Measurements from ENCODE around the gene GPR39.

Gene GPR39

DNA sequence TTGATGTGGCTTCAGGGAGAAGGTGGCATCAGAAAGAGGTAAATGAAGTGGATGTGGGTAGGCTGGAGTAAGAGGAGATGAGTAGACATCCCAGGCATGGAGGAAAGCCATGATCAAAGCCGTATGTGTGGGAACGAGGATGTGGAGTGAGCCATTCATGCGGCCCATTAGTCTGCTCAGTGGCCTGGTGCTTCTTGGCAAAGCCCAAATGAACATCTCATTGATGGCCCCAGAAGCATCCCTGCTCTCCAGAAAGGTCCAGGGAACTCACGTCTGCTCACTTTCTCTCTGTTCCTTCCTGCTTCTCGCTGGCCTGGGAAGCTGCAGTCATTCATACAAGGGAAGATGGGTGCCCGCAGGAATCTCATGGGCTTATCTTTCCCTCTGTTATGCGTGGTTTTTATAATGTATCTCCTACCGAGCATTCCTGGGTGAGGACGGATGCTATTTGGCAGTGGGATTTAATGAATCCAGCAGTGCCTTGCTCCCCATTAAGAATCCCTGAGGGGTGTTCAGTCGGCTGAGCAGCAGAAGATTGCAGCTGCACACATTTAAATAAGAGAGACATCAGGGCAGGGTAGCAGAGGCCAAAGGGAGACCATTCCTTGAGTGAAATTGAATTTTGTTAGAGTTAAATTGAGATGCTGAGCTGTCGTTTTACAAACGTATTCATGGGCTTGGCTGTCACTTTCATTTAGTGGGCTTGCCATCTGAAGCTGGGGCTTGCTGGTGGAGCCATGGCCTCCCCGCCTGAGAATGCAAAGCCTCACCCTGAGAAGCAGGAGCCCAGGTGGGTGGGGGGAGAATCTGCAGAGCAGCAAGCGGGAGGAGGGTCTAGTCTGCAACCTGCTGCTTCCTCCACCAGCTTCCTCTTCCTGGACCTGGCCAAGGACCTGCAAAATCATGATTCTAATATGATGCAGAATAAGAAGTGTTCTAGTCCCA, 188.9 kb downstream of the GPR39 start:
- no peak for DNase-seq (ENCODE audit: low spot score)

DNA sequence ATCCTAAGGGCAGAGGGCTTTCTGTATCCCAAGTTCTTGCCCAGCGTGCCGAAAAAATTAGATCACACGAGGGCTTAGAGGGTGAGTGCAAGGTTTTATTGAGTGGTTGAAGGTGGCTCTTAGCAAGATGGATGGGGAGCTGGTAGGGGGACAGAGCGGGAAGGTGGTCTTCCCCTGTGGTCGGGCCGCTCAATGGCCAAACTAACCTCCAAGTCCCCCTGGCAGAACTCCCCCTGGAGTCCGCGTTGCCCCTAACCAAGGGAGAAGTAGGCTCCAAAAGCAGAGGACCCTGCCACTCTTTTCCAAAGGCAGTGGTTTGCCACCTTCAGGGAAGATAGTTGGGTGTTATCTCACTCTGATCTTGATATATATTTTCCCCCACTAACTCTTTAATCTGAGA, 190.0 kb downstream of the GPR39 start:
- no peak for DNase-seq (ENCODE audit: low spot score)

DNA sequence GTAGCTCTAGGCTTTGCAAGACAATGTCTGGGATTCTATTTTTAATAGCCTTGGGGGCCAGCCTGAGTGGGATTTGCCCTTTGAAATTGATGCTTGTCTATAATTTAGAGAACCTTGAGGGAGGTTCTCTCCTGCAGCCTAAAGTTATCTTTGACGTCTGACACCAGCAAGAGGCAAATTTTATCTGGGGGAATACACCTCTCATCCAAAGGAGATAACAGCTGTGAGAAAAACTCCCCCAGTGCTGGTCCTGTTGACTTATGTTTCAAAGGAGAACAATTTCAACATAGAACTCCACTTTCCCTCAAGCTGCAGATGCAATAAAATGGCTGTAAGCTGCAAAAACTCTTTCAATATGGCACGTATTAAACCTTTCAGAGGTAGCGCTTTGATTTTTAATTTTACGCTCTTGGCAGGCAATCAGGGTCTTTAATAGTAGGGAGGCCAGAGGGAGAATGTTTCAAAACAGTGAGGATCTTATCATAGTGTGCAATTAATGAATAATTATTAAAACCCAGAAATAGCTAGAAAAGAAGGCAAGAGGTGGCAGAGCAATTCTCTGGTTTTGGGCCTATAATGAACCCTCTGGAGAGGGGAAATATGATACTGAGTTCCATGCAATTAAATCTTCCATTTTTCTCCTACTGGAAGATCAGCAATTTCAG, 191.0 kb downstream of the GPR39 start:
- no peak for DNase-seq (ENCODE audit: low spot score)

DNA sequence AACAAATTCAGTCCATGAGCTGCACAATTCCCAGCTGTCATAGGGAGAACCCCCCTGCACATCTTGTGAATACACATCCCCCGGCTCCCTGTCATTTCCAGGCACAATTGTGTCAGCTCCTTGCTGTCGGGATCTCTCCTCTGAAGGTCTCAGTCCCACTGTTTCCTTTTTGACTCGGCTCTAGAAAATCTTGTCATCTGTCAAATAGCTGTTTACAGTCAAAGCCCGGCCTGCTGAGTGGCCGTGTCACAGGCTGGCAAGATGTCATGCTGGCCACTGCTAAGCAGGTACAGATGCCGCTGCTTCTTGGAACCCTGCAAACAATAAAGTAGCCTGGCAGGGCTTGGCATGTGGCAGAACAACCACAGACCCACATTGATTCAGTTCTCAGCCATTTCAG, 191.7 kb downstream of the GPR39 start:
- no peak for DNase-seq (ENCODE audit: low spot score)

DNA sequence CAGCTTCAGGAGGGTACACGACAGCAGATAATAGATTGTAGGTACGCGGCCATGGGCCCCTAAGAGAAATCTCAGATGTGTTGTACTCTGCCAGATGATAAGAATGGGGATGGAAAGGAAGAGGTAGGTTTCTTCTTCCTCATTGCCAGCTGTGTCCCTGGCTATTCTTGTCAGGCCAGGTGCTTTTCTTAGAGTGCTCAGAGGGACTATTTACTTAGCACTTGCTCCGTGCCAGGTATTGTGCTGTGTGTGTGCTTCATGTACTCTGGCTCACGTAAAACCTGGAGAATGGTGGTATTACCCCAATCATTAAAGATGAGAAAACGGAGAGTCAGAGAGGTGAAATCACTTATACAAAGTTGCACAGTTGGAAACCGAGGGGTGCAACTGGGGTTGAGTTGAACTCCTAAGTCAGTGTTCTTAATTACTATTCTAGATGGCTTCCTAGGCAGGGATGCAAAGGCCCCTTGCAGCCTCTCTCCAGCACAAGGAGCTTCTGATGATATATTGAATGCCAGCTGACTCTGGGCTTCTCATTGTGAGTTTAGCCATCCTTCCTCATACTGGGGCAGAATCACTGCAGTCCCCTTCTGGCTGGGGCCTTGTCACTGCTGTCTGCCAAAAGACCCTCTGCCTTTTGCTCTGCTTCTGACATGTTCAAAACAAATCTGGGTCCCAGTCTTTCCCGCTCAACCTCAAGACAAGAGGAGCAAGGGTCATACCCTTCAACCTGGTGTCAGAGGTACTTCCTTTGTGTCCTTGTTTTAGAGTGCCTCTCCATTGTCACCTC, 192.7 kb downstream of the GPR39 start:
- DNase-seq (ENCODE audit: low spot score): no peak

DNA sequence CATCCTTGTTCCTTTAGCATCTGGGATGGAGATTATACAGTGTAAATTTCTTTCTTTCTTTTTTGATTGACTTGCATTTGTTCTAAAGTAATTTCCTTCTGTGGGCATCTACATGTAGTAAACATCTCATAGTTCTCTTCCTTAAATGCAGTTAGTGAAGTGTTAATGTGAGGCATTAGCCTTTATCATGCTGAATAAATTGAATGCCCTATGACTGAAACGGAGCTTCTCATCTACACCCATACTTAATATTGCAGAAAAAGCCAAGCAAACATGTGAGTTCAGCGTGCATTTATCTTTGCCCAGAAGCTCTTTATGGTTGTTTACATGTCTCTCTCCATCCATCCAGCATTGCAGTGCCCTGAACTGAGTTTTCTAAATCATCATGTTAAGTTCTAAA, 195.1 kb downstream of the GPR39 start:
- DNase-seq (ENCODE audit: low spot score): no peak

DNA sequence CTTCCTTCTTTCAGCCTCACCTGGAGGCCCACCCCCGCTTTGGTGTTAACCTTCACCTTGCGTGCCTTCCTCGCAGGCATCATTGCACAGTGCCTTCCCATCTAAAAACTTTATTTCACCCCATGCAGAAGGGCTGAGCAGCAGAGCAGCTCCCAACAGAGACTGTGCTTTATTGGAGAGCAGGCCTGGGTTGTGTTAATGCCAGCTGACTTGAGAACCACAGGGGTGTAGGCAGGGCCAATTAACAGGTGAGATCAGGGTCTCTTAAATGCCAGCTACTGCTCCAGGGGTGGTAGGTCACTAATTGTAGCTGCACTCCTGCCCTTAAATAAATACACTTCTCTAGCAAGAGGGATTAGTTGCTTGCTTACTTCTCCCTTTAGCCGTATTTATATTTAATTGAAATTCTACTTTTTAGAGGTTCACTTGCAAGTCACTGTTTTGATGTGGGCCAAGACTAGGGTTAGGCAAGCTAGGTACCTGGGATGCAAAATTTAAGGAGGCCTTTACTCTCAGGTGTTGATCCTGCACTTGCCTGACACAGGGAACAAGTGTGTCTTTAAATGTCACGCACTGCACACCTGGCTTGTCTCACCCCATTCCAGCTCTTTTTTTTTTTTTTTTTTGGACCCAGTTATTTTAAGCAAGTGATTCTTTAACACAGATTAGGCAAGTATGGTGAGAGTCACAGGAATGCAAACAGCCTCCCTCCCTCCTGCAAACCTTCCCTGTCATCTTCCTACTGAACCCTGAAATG, 198.9 kb downstream of the GPR39 start:
- no peak for DNase-seq (ENCODE audit: low spot score)

DNA sequence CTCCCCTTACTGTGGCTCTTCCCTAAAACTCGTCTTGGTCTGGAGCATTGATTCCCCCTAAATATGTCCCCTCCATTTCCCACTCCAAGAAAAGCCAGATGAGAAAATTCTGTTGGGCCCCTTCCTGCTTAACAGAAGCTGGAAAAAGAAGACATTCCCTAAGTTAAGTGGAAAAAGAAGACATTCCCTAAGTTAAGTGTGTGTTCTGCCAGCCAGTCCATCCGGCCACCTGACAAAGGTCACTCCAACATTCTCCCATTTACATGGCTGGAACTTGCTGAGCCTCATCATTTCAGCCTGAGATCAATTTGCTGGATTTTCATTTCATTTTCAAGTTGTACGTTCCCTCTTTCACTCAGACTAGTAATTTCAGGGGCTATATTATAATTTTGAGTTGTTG, 201.4 kb downstream of the GPR39 start:
- no peak for DNase-seq (ENCODE audit: low spot score)

DNA sequence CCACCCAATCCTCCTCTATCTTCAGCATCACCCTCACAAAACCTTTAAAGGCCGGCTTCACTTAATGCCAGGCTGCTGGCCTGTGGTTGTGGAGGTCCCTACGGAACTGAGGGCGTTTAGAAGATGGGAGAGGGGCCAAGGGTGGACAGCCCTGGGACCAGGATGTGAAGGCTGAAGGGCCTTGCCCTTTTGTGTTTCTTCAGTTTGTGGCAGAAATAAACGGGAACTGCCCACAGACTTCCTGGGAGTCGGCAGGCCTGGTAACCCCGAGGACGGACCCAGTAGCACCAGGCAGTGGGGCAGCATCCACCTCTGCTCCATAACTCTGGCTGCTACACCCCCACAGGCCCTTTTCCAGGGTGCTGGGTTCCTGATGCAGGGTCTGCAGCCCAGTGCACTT, 202.1 kb downstream of the GPR39 start:
- DNase-seq (ENCODE audit: low spot score): no peak

DNA sequence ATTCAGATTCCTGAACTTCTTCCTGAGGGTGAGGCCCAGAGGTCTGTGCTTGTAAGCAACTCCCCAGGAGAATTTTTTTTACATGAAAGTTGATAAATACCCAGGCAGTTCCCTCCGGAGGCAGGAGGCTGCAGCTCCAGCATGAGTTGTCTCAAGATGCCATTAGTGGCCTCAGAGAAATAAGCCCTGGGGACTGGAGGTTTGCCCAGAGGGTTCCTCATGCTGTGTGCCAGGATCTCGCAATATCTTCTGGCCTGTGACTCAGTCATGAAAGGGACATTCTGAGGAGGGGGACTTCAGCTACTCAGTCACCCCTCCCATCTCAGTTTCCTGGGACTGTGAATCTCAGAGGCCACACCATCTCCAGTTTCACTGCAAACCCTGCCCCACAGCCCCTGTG, 203.5 kb downstream of the GPR39 start:
- no peak for DNase-seq (ENCODE audit: low spot score)

DNA sequence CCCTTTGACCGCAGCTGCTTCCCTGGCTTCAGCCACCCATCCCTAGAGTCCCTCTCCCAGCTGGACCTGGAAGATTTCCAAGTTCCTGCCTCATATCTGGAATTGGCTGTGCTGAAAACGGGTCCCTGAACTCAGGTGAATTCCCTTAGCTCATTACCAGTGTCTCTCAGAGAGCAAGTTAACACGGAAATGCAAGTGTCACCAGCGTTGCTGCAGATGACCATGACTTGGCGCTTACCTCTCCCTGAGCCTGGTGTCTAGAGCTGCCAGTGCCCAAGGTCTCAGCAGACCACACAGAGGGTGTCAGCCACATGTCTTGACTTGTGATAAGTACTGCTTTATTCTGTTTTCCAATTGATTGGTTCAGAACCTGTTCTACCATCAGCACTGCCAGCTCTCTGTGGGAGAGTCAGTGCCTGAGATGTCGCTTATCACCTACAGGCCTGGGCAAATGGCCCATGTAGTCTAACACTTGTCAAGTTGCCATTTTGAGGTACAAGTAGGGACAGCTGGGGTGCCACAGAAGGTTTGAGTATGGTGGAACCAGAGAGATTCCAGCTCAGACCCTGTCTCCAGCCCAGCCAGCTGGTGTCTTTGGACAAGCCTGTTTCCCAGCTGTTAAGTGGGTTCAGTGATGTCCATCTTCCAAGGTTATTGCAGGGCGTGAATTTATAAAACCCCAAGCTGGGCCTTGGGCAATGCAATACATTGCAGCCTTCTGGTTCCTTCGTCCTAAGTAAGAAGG, 204.7 kb downstream of the GPR39 start:
- no peak for DNase-seq (ENCODE audit: low spot score)

DNA sequence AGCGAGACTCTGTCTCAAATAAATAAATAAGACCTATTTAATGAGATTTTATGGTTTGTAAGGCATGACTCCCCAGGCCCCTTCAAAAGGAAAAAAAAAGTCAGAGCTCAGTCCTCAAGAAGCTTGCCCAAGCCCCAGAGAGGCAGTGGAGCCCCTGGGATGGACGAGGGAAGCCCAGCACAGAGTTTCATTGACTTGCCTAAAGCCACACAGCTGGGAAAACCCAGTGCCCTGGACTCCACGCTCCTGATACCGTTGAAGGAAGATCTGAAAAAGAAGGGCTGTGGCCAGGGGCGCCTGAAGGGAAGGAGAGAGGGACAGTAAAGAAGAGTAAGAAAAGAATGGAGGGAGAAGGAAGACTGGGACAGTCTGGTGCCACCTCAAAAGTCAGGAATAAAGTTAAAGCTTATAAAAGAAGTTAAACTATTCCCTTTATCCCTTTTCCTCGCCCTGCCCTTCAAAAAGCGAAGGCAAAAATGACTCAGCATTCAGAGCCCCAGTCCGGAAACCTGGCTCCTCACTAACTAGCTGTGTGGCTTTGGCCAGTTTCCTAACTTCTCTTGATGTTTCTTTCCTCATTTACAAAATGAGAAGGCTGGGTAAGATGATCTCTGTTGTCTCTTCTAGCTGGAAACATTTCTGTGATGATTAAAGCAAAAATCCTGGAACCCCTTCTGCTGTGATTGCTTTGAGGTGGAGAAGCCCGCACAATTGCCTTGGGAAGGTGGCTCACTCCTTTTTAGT, 206.7 kb downstream of the GPR39 start:
- DNase-seq (ENCODE audit: low spot score): no peak

DNA sequence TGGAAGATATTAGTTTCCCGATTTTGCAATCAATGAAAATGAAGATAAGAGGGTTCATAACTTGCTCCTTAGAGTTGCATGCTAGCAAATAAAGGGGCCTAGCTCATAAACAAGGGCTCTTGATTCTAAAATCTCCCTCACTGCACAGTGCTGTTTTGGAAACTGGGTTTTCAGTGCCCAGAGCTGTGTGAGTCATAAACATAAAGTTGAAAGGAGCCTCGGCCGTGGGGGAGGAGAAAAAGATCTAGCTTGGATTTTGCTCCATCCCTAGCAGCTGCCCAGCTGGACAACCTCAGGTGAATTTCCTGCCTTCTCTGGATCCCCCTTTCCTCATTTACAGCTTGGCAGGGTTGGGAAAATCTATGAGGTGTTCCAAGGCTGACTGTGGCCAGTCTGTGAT, 210.9 kb downstream of the GPR39 start:
- DNase-seq (ENCODE audit: low spot score): no peak

DNA sequence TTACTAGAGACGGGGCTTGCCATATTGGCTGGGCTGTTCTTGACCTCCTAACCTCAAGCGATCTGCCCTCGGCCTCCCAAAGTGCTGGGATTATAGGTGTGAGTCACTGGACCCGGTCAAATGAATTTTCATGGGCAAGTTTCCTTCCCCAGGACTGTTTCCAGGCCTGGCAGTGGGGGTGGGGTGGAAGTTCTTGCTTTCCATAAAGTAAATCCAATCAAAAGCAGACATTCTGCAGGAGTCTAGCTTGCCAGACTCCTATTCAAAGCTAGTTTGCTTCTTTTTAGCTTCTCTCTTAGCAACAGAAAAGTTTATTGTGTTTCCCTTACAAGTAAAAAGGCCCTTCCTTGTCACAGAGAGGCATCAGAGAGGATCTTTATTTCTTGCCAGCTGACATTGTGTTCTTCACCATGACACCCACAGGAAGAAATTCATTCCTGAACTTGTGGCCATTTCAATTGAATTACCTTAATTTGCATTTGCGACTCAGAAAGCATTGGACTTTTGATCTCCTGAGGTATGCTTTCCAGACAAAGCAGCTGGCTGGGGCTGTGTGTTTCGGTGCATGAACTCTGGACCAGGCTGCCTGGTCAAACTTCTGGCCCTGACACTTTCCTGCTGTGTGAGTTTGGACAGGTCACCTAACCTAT, 215.5 kb downstream of the GPR39 start:
- no peak for DNase-seq (ENCODE audit: low spot score)

DNA sequence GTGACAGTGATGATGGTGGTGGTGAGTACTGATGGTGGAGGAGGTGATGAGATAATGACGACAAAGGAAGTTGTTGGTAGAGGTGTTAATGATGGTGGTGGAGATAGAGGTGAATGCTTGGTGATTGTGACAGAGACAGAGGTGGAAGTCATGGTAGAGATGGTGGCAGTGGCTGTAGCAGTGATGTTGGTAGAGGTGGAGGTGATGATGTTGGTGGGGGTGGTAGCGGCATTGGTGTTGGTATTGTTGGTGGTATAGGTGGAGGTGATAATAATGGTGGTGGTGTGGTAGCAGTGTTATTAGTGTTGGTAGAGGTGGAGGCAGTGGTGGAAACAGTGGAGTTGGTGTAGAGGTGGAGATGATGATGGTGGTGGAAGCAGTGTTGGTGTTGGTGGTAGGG, 217.0 kb downstream of the GPR39 start:
- DNase-seq (ENCODE audit: low spot score): no peak

DNA sequence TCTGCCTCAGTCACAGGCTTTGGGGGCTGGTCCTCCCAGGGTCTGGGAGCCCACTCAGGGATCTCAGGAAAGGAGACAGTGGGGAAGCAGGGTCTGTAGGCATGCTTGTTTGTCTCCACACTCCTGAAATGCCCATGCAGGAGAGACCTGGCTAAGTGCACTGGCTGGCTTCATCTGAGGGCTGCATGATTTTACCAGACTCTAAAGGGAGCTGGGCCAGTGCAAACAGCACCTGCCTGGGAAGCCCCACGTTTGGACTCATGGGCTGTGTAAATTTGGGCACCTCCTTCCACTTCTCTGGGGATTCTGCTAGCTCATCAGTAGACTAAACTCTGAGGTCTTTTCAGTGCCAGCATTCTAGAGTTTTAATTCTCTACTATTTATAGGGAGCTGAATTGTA, 219.7 kb downstream of the GPR39 start:
- no peak for DNase-seq (ENCODE audit: low spot score)

DNA sequence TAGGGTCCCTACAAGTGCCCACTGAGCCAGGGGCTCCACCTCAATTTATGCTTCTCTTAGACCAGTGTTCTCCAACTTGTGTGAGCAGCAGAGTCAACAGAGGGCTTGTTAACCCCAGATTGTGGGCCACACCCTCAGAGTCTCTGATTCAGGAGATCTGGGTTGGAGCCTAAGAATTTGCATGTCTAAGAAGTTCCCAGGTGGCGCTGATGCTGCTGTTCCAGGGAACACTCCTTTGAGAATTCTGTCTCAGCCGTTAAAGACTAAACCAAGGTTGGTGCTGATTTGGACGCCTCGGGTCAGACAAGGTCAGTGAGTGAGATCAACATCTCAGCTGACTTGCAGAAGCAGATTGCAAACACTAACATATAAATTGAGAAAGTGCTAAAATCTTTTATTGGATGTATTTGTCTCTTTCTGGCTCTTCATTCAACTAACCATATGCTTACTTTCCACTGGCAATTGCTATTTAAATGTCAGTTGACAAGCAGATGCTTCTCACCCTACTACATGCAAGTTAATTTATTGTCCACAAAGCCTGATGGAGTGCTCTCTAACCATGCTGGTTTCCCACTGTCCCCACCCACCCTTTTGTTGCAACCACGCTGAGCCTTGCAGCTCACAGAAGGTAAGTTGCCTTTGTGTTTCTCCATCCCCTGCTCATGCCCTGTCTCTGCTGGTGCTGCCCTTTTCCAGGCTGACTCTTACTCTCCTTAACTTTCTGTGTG, 221.9 kb downstream of the GPR39 start:
- no peak for DNase-seq (ENCODE audit: low spot score)

DNA sequence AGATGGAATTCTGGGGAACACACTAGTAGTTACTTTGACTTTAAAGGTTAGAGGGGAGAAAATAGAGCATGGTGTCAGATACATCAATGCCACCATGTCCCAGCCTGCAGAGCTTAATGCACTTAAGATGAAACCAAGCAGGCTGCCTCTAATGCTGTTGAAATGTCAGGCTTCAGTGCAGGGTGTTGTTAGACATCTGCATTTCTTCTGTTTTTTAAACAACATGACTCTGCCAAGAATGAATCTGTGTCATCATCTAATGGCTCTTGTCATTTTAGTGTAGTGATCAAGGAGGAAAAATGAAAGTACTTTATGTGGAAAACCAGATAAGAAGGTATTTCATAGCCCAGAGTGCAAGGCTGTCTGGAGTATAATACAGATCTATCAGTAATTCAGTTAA, 223.5 kb downstream of the GPR39 start:
- DNase-seq (ENCODE audit: low spot score): no peak

DNA sequence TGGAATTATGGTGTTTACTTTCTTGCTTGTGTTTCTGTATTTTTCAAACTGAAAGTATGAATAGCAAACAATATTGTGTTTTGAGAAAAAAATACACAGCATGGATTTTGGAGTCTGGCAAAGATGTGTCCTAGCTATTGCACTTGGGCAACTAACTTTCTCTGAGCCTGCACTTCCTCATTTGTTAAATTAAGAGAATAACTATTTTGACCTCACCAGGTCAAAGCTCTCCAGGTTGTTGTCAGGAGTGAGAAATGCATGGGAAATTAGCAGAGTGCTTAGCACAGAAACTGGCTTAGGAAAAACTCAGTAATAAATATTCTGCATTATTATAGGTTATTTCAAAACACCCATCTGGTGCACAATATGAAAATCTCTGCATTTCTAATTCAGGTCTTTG, 225.2 kb downstream of the GPR39 start:
- no peak for DNase-seq (ENCODE audit: low spot score)
